HepG2 (cell line): Measurements from ENCODE around the gene ASIC2. TPM values are rescaled to one million over a fixed set of nuclear protein-coding genes. Genes with fewer than 3 reads are reported as not detected.

Experiments
- ATAC-seq: fragments of 200-7000 bp; cut with Tn5 transposase; 3 replicates; pipeline ENCODE4 v1.9.1; 2020; ENCODE audit warnings: mild to moderate bottlenecking, moderate library complexity
- BruUV-seq: library from RNA; stranded (reverse); fragments of 400-500 nt; replicated peaks from 2 replicates; lab custom pipeline; 2021; lab: Mats Ljungman, UMichigan
- CTCF ChIA-PET: fragments of 300-600 bp; formaldehyde crosslinking; extraction: SDS; loops from one replicate; lab custom pipeline; 2021; ENCODE audit warnings: low total read pairs, inconsistent platforms, low intra/inter-chr PET ratio; lab: Yijun Ruan, JAX
- POLR2A ChIA-PET: fragments of 350-600 bp; sonication (Branson Sonifier 250); formaldehyde crosslinking; loops from one replicate; lab custom pipeline; 2020; ENCODE audit warnings: antibody characterized with exemption, inconsistent platforms; lab: Yijun Ruan, JAX
- DNase-seq: peaks from one replicate; pipeline ENCODE4 v3.0.0-alpha.2; 2015; ENCODE audit warnings: low spot score
- FAIRE-seq: peaks from 3 replicates; lab custom pipeline; 2011; peaks lifted over from hg19 to GRCh38; lab: Jason Lieb, UNC
- H2AFZ ChIP-seq: one replicate; pipeline ENCODE4 v1.6.1; 2011; ENCODE audit warnings: low read length, inconsistent platforms
- H3K27ac ChIP-seq: fragments of 300-600 bp; 3 replicates; pipeline ENCODE4 v1.8.0; 2011; ENCODE audit warnings: mixed run types, mild to moderate bottlenecking, mixed read lengths, low read length, inconsistent platforms; ENCODE audit not compliant: insufficient read depth; ENCODE audit errors: extremely low read length
- H3K27me3 ChIP-seq, 2 experiments: fragments of 200-600 bp in 1 of 2; 2 replicates in 1 of 2; 3 replicates in 1 of 2; pipeline versions ENCODE4 v1.6.0 to v1.8.0; 2011; ENCODE audit warnings: low read length in 2 of 2, mild to moderate bottlenecking in 2 of 2, moderate library complexity in 2 of 2, inconsistent platforms in 1 of 2; ENCODE audit not compliant: insufficient read depth in 2 of 2, control insufficient read depth in 1 of 2
- H3K36me3 ChIP-seq, 2 experiments: fragments of 200-600 bp in 1 of 2; replicated peaks in 1 of 2; 2 replicates in 1 of 2; 3 replicates in 1 of 2; pipeline versions ENCODE4 v1.5.1 to v1.8.0; 2011; ENCODE audit warnings: low read length in 2 of 2, inconsistent platforms in 1 of 2; ENCODE audit not compliant: insufficient read depth in 2 of 2, control insufficient read depth in 1 of 2
- H3K4me1 ChIP-seq: 2 replicates; pipeline ENCODE4 v1.5.1; 2012; ENCODE audit warnings: low read length, inconsistent platforms; ENCODE audit not compliant: insufficient read depth
- H3K4me2 ChIP-seq: 2 replicates; pipeline ENCODE4 v1.6.0; 2011; ENCODE audit warnings: low read depth, low read length, inconsistent platforms
- H3K4me3 ChIP-seq, 3 experiments: fragments of 200-600 bp in 1 of 3; sonication (generic), shearing (Covaris generic) in 1 of 3; replicated peaks in 1 of 3; 2 replicates each; pipeline ENCODE4 v1.5.1; 2011 to 2016; ENCODE audit warnings: low read length in 3 of 3, inconsistent platforms in 2 of 3, low read depth in 2 of 3, mild to moderate bottlenecking in 2 of 3, control low read depth in 1 of 3, mixed read lengths in 1 of 3; ENCODE audit not compliant: insufficient read depth in 1 of 3
- H3K79me2 ChIP-seq: one replicate; pipeline ENCODE4 v1.6.1; 2011; ENCODE audit warnings: low read length, inconsistent platforms; ENCODE audit not compliant: insufficient read depth
- H3K9ac ChIP-seq: 2 replicates; pipeline ENCODE4 v1.6.0; 2011; ENCODE audit warnings: mild to moderate bottlenecking, low read depth, low read length, inconsistent platforms; ENCODE audit not compliant: insufficient read depth
- H3K9me3 ChIP-seq: 2 replicates; pipeline ENCODE4 v1.5.1; 2012; ENCODE audit warnings: mild to moderate bottlenecking, low read length
- H4K20me1 ChIP-seq: 2 replicates; pipeline ENCODE4 v1.6.0; 2011; ENCODE audit warnings: inconsistent platforms, mild to moderate bottlenecking, low read length, moderate library complexity; ENCODE audit not compliant: insufficient read depth
- CEBPG ChIP-seq: IDR thresholded peaks from 2 replicates; pipeline ENCODE4 v1.6.1; 2016
- HCFC1 ChIP-seq: fragments of 150-350 bp; IDR thresholded peaks from 2 replicates; pipeline ENCODE4 v1.6.1; 2014; ENCODE audit warnings: low read depth, low read length
- HINFP ChIP-seq: sonication (generic); formaldehyde crosslinking; IDR thresholded peaks from 2 replicates; pipeline ENCODE4 v1.4.0; 2020; ENCODE audit warnings: low read depth, mild to moderate bottlenecking, missing genetic modification reagents
- HNRNPLL ChIP-seq: fragments of 200-400 bp; formaldehyde crosslinking; IDR thresholded peaks from 2 replicates; pipeline ENCODE4 v1.6.1; 2017; ENCODE audit warnings: mild to moderate bottlenecking, low read depth, low read length; ENCODE audit not compliant: poor library complexity, severe bottlenecking
- MEIS2 ChIP-seq: sonication (generic); formaldehyde crosslinking; IDR thresholded peaks from 2 replicates; pipeline ENCODE4 v1.9.0; 2021; ENCODE audit warnings: mild to moderate bottlenecking, missing genetic modification reagents
- MXD3 ChIP-seq: IDR thresholded peaks from 2 replicates; pipeline ENCODE4 v1.6.1; 2016; ENCODE audit warnings: mild to moderate bottlenecking, missing biosample characterization, missing genetic modification reagents
- RCOR2 ChIP-seq: IDR thresholded peaks from 2 replicates; pipeline ENCODE4 v1.6.1; 2016; ENCODE audit warnings: missing biosample characterization, missing genetic modification reagents
- SRSF4 ChIP-seq: fragments of 200-400 bp; formaldehyde crosslinking; IDR thresholded peaks from one replicate; pipeline ENCODE4 v1.6.1; 2018; ENCODE audit warnings: mild to moderate bottlenecking, low read depth, low read length, moderate library complexity; ENCODE audit not compliant: poor library complexity, severe bottlenecking
- TAF1 ChIP-seq: sonication (generic); formaldehyde crosslinking; IDR thresholded peaks from 2 replicates; pipeline ENCODE4 v1.4.0; 2020; ENCODE audit warnings: missing genetic modification reagents
- ZBTB42 ChIP-seq: sonication (generic); formaldehyde crosslinking; IDR thresholded peaks from 2 replicates; pipeline ENCODE4 v1.5.0; 2020; ENCODE audit warnings: mild to moderate bottlenecking, missing genetic modification reagents
- ZEB1 ChIP-seq: IDR thresholded peaks from 2 replicates; pipeline ENCODE4 v1.6.1; 2012; ENCODE audit warnings: mild to moderate bottlenecking, low read depth, inconsistent platforms; ENCODE audit not compliant: insufficient replicate concordance
- ZKSCAN1 ChIP-seq: fragments of 150-350 bp; IDR thresholded peaks from 2 replicates; pipeline ENCODE4 v1.6.1; 2014; ENCODE audit warnings: low read length
- ZKSCAN5 ChIP-seq: sonication (generic); formaldehyde crosslinking; IDR thresholded peaks from 2 replicates; pipeline ENCODE4 v1.5.1; 2020; ENCODE audit warnings: mild to moderate bottlenecking, missing genetic modification reagents
- ZNF382 ChIP-seq: sonication (generic); formaldehyde crosslinking; IDR thresholded peaks from 2 replicates; pipeline ENCODE4 v1.5.0; 2020; ENCODE audit warnings: missing genetic modification reagents, mild to moderate bottlenecking, borderline replicate concordance
- ZNF768 ChIP-seq: sonication (generic); formaldehyde crosslinking; IDR thresholded peaks from 2 replicates; pipeline ENCODE4 v1.4.0; 2020; ENCODE audit warnings: missing genetic modification reagents
- WGBS: methylation state at CpG from one replicate; pipeline ENCODE4 v1.1.6; 2017; ENCODE audit warnings: low lambda C conversion rate; 5-methylcytosine and 5-hydroxymethylcytosine counted together
- in situ Hi-C: cut with HindIII; loops from 2 replicates; pipeline ENCODE4 v1.10.0; 2017; ENCODE audit warnings: low pct_unique_long_range_greater_than_20kb; ENCODE audit not compliant: extremely low pct_ligation_motif_present
- intact Hi-C: fragments of 100-400 bp; cut with micrococcal nuclease; formaldehyde crosslinking; loops from one replicate; pipeline ENCODE4 v1.10.0; 2022; ENCODE audit not compliant: unreplicated experiment
- polyA plus RNA-seq, 8 experiments: library from polyadenylated mRNA; depleted of rRNA in 3 of 8; stranded (reverse) in 7 of 8; unstranded in 1 of 8; fragments of >200 nt; fragmentation: Illumina TruSeq in 4 of 8; extraction: Trizol in 4 of 8; gene quantifications; 2 replicates each; pipeline versions ENCODE4 v1.2.1 to v1.2.3, GENCODE V29; 2011 to 2016; ENCODE audit warnings: low read depth in 4 of 8, missing spikeins in 1 of 8, mixed read lengths in 1 of 8; ENCODE audit not compliant: insufficient read depth in 1 of 8
- total RNA-seq, 5 experiments: library from RNA; depleted of rRNA; stranded (reverse); fragments of >200 nt; fragmentation: Illumina TruSeq; extraction: Trizol; gene quantifications; 2 replicates each; pipeline ENCODE4 v1.2.3, GENCODE V29; 2016; ENCODE audit warnings: low read depth in 1 of 5

Gene ASIC2
- total and polyA plus RNA-seq, 2 of the 13 experiments (the other 11 are each of a cell fraction or from before 2014, with no cell fraction given) = not detected

- DNase-seq = no peak
- H3K4me2 ChIP-seq = no peak overlapping the region
- no peak overlapping the region for H3K27ac ChIP-seq
- H3K79me2 ChIP-seq = no peaks in the 10 kb centered on the region
- in situ Hi-C loops = no loop called here
- CTCF ChIA-PET = no interaction called here
- no peaks in the 10 kb centered on the region for H4K20me1 ChIP-seq
- POLR2A ChIA-PET = no interaction called here
- no peak overlapping the region for H3K4me3 ChIP-seq
- H3K36me3 ChIP-seq = no peaks in the 10 kb centered on the region
- H3K9me3 ChIP-seq = no peaks in the 10 kb centered on the region
- peaks cover 0 to 5% of the 10 kb centered on the region in 2 experiments; a peak in 2 of 5 replicates for H3K27me3 ChIP-seq
- no peak for TF ChIP-seq ZKSCAN1
- TF ChIP-seq MEIS2 (CRISPR knock-in tag) = no peak
- no peak for TF ChIP-seq HCFC1
- TF ChIP-seq ZKSCAN5 (CRISPR knock-in tag) = no peak
- no peak for TF ChIP-seq SRSF4
- no peak for TF ChIP-seq ZNF768 (CRISPR knock-in tag)
- TF ChIP-seq ZEB1 = no peak
- no peak for TF ChIP-seq MXD3 (CRISPR knock-in tag)
- TF ChIP-seq ZBTB42 = no peak
- no peak for TF ChIP-seq HNRNPLL
- no peak for TF ChIP-seq RCOR2 (CRISPR knock-in tag)
- TF ChIP-seq HINFP (CRISPR knock-in tag) = no peak
- no peak for TF ChIP-seq TAF1
- no peak for TF ChIP-seq CEBPG (CRISPR knock-in tag)
- TF ChIP-seq ZNF382 (CRISPR knock-in tag) = no peak
- TF ChIP-seq, all 625 proteins: peak for 0
- intact Hi-C loops = no loop called here
- no TSS peak for BruUV-seq
- Histone ChIP-seq H3K4me1 (no peaks in the 10 kb centered on the region), H3K9ac (no peak overlapping the region), H2AFZ (no peak overlapping the region)
- 3% methylated on average over 4 of the region's 6 CpGs for WGBS
- ATAC-seq = no peak
- FAIRE-seq = no peak
Measured at GRCh38 chr17:33240362-33240761, 52.7 kb downstream of the ASIC2 start.
